Peyer's patch (tissue), 4 donors: ENCODE data around the gene TMEM141. TPM values are rescaled to one million over a fixed set of nuclear protein-coding genes. Genes with fewer than 3 reads are reported as not detected.
"Not testable (repeated sequence)": the region's sequence is repeated elsewhere in the genome, so short reads cannot be mapped to it uniquely, and the experiment has no call there.

Experiments used
- DNase-seq, 3 donors: peaks; one replicate each; pipeline ENCODE4 v3.0.0-alpha.2; 2017 to 2019
- H3K27ac ChIP-seq, 4 donors: fragments of 200-600 bp; sonication (generic); one replicate each; pipeline ENCODE4 v1.5.1; 2016 to 2019
- H3K27me3 ChIP-seq, 2 donors: fragments of 200-600 bp; sonication (generic); one replicate each; pipeline ENCODE4 v1.5.1; 2019
- H3K36me3 ChIP-seq, 3 donors: fragments of 200-600 bp; sonication (generic); one replicate each; pipeline ENCODE4 v1.5.1; 2016 to 2019
- H3K4me1 ChIP-seq, 4 donors: fragments of 200-600 bp; sonication (generic); one replicate each; pipeline ENCODE4 v1.5.1; 2016 to 2019
- H3K4me3 ChIP-seq, 4 donors: fragments of 200-600 bp; sonication (generic); 1 replicate in 3 of 4; 2 replicates in 1 of 4; pipeline ENCODE4 v1.5.1; 2016 to 2019; ENCODE audit warnings: mild to moderate bottlenecking in 1 of 4
- H3K9me3 ChIP-seq, 4 donors: fragments of 200-600 bp; sonication (generic); one replicate each; pipeline ENCODE4 v1.5.1; 2016 to 2019; ENCODE audit warnings: mild to moderate bottlenecking in 1 of 4
- CTCF ChIP-seq, 6 experiments: fragments of 450-650 bp in 4 of 6; fragments of 200-600 bp in 2 of 6; sonication (generic) in 1 of 6; IDR thresholded peaks; one replicate each; pipeline ENCODE4 v1.5.1; 2017 to 2019; ENCODE audit warnings: antibody characterized with exemption in 6 of 6, mild to moderate bottlenecking in 3 of 6, moderate library complexity in 1 of 6
- POLR2A ChIP-seq, 2 donors: fragments of 450-650 bp; IDR thresholded peaks; one replicate each; pipeline ENCODE4 v1.5.1; 2017; ENCODE audit warnings: antibody characterized with exemption in 2 of 2, mild to moderate bottlenecking in 2 of 2, moderate library complexity in 2 of 2
- total RNA-seq, 4 donors: library from RNA; depleted of rRNA; stranded (reverse); fragments of >200 nt; gene quantifications; one replicate each; pipeline ENCODE4 v1.1.0, GENCODE V29; 2016

TMEM141 gene
- total RNA-seq, 4 donors from 2014 or later, result 52.0 to 240 (median 187) TPM

- DNase-seq, result peak in 2 of 3 donors; percentile 79 to 80
- H3K27me3 ChIP-seq, H3K4me3 ChIP-seq, H3K36me3 ChIP-seq, H3K9me3 ChIP-seq: not testable (repeated sequence)
- peak in 1 of 6 experiments; percentile 12 for TF ChIP-seq CTCF (IDR thresholded peaks at IDR 0.05)
- peaks cover 0 to 37% (median 8%) of the 10 kb centered on the region in 4 donors for H3K4me1 ChIP-seq
- H3K27ac ChIP-seq, result peak overlapping the region in 1 of 4 donors; percentile 33
Observed at GRCh38 chr9:136785565-136786355, 5.4 kb upstream of the TMEM141 start.

GRCh38 chr9:136786451-136786850 is 4.7 kb upstream of the TMEM141 start:
- Histone ChIP-seq H3K9me3 (no peaks in the 10 kb centered on the region), H3K4me3 (no peak overlapping the region), H3K27ac (no peak overlapping the region), H3K27me3 (no peaks in the 10 kb centered on the region), H3K4me1 (peaks cover 0 to 37% (median 8%) of the 10 kb centered on the region in 4 donors), H3K36me3 (no peaks in the 10 kb centered on the region)
- no peak for TF ChIP-seq CTCF (IDR thresholded peaks at IDR 0.05)
- TF ChIP-seq POLR2A (IDR thresholded peaks at IDR 0.05), result no peak
- DNase-seq, result no peak

- H3K9me3 ChIP-seq, H3K27me3 ChIP-seq, H3K4me3 ChIP-seq, H3K36me3 ChIP-seq, H3K27ac ChIP-seq, DNase-seq: not testable (repeated sequence)
- peaks cover 0 to 41% (median 11%) of the 10 kb centered on the region in 4 donors for H3K4me1 ChIP-seq
Observed at GRCh38 chr9:136786983-136787382, 4.2 kb upstream of the TMEM141 start.

- Histone ChIP-seq H3K36me3 (no peaks in the 10 kb centered on the region), H3K27ac (peak overlapping the region in 2 of 4 donors; percentile 79 to 98), H3K9me3 (no peaks in the 10 kb centered on the region), H3K27me3 (no peaks in the 10 kb centered on the region), H3K4me3 (peak overlapping the region in 1 of 4 donors; percentile 30), H3K4me1 (peaks cover 2 to 50% (median 12%) of the 10 kb centered on the region in 4 donors)
- DNase-seq, result peak; percentile 70 to 86 (median 74)
- TF ChIP-seq POLR2A (IDR thresholded peaks at IDR 0.05) (no peak), CTCF (IDR thresholded peaks at IDR 0.05) (peak; percentile 81 to 90 (median 87))
Observed at GRCh38 chr9:136787690-136788400, 3.3 kb upstream of the TMEM141 start.

- TF ChIP-seq CTCF (IDR thresholded peaks at IDR 0.05) (peak in 2 of 6 experiments; percentile 11 to 33), POLR2A (IDR thresholded peaks at IDR 0.05) (peak; percentile 11 to 51)
- peaks cover 2 to 60% (median 12%) of the 10 kb centered on the region in 4 donors for H3K4me1 ChIP-seq
- H3K27ac ChIP-seq, result peak overlapping the region in 3 of 4 donors; percentile 79 to 99 (median 98)
- H3K9me3 ChIP-seq, H3K27me3 ChIP-seq, H3K36me3 ChIP-seq: not testable (repeated sequence)
- peak overlapping the region in 2 of 4 donors; percentile 12 to 30 for H3K4me3 ChIP-seq
- peak in 1 of 3 donors; percentile 57 for DNase-seq
Observed at GRCh38 chr9:136788644-136789522, 2.3 kb upstream of the TMEM141 start.
